MM.1S (cell line): ENCODE measurements around the gene HPSE2.
A peak's percentile ranks its signal among the peaks of the same experiment; 100 is the strongest.

Experiments used
- DNase-seq: peaks from one replicate; pipeline ENCODE4 v3.0.0-alpha.2; 2015
- H2AFZ ChIP-seq: fragments of 300-600 bp; sonication (generic); 2 replicates; pipeline ENCODE4 v1.6.0; 2016; ENCODE audit warnings: antibody characterized with exemption, low read length
- H3F3A ChIP-seq: fragments of 300-600 bp; sonication (generic); 2 replicates; pipeline ENCODE4 v1.6.1; 2016; ENCODE audit warnings: mild to moderate bottlenecking, antibody characterized with exemption, low read length, moderate library complexity, mixed read lengths; ENCODE audit not compliant: insufficient read depth
- H3K27ac ChIP-seq: fragments of 300-600 bp; sonication (generic); 2 replicates; pipeline ENCODE4 v1.5.1; 2016; ENCODE audit warnings: mild to moderate bottlenecking, low read length
- H3K27me3 ChIP-seq: fragments of 300-600 bp; sonication (generic); replicated peaks from 2 replicates; pipeline ENCODE4 v1.6.0; 2016; ENCODE audit warnings: low read length; ENCODE audit not compliant: insufficient read depth
- H3K36me3 ChIP-seq: fragments of 300-600 bp; sonication (generic); replicated peaks from 2 replicates; pipeline ENCODE4 v1.6.1; 2016; ENCODE audit warnings: mild to moderate bottlenecking, low read length, mixed read lengths; ENCODE audit not compliant: insufficient read depth
- H3K4me1 ChIP-seq: fragments of 300-600 bp; sonication (generic); 2 replicates; pipeline ENCODE4 v1.6.1; 2016; ENCODE audit warnings: low read length, mixed read lengths
- H3K4me2 ChIP-seq: fragments of 300-600 bp; sonication (generic); 2 replicates; pipeline ENCODE4 v1.6.0; 2016; ENCODE audit warnings: low read depth, low read length
- H3K4me3 ChIP-seq: fragments of 300-600 bp; sonication (generic); 2 replicates; pipeline ENCODE4 v1.5.1; 2016; ENCODE audit warnings: low read length, mixed read lengths
- H3K79me2 ChIP-seq: fragments of 300-600 bp; sonication (generic); 2 replicates; pipeline ENCODE4 v1.6.1; 2016; ENCODE audit warnings: mixed run types, low read length, mixed read lengths
- H3K9ac ChIP-seq: fragments of 300-600 bp; sonication (generic); 2 replicates; pipeline ENCODE4 v1.6.1; 2016; ENCODE audit warnings: low read length, mixed read lengths
- H3K9me2 ChIP-seq: fragments of 300-600 bp; sonication (generic); replicated peaks from 2 replicates; pipeline ENCODE4 v1.6.1; 2016; ENCODE audit warnings: mild to moderate bottlenecking, low read length, mixed read lengths; ENCODE audit not compliant: insufficient read depth
- H3K9me3 ChIP-seq: fragments of 300-600 bp; sonication (generic); replicated peaks from 2 replicates; pipeline ENCODE4 v1.6.1; 2016; ENCODE audit warnings: mild to moderate bottlenecking, low read length, mixed read lengths; ENCODE audit not compliant: insufficient read depth
- H4K20me1 ChIP-seq: fragments of 300-600 bp; sonication (generic); 2 replicates; pipeline ENCODE4 v1.6.1; 2016; ENCODE audit warnings: mild to moderate bottlenecking, low read length, moderate library complexity, mixed read lengths; ENCODE audit not compliant: insufficient read depth
- EZH2 ChIP-seq: fragments of 300-600 bp; sonication (generic); optimal IDR thresholded peaks from 2 replicates; pipeline ENCODE3; 2017; ENCODE audit warnings: low read depth, mild to moderate bottlenecking, antibody characterized with exemption, low read length, mixed read lengths
- EZH2phosphoT487 ChIP-seq: fragments of 300-600 bp; sonication (generic); IDR thresholded peaks from 2 replicates; pipeline ENCODE4 v1.6.1; 2018; ENCODE audit warnings: antibody characterized with exemption, low read length
- TF ChIP-seq, protein P1 (sequence below): fragments of 300-600 bp; sonication (generic); IDR thresholded peaks from 2 replicates; pipeline ENCODE4 v1.5.1; 2016; ENCODE audit warnings: antibody characterized with exemption, low read length, mixed read lengths

The HPSE2 gene

DNA sequence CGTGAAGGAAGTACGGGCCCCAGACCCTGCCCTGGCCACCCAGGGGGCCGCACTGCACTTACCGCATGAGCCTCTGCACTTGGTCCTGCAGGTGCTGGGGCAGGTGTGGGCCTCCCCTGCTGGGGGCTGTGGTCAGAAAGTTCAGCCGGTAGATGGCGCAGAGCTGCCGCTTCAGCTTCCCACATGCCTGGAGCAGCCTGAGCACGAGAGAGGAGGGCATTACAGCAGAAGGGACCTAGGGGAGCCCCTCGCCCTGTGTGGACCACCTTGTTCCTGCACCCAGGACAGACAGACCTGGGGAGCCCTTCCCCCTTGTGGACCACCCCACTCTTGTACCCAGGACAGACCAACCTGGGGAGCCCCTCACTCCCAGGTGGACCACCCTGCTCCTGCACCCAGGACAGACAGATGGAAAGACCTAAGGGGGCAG, 811.9 kb downstream of the HPSE2 start:
- Histone ChIP-seq H3K9me2 (no peaks in the 10 kb centered on the region), H3K4me3 (no peak overlapping the region), H3K4me1 (no peaks in the 10 kb centered on the region), H3K36me3 (no peaks in the 10 kb centered on the region), H3K9me3 (no peaks in the 10 kb centered on the region), H2AFZ (no peak overlapping the region), H3K4me2 (no peak overlapping the region), H3K27ac (no peak overlapping the region), H3K9ac (no peak overlapping the region), H4K20me1 (no peaks in the 10 kb centered on the region), H3K27me3 (no peaks in the 10 kb centered on the region), H3F3A (no peaks in the 10 kb centered on the region), H3K79me2 (no peaks in the 10 kb centered on the region)
- DNase-seq: peak; percentile 18
- TF ChIP-seq, protein P1, sequence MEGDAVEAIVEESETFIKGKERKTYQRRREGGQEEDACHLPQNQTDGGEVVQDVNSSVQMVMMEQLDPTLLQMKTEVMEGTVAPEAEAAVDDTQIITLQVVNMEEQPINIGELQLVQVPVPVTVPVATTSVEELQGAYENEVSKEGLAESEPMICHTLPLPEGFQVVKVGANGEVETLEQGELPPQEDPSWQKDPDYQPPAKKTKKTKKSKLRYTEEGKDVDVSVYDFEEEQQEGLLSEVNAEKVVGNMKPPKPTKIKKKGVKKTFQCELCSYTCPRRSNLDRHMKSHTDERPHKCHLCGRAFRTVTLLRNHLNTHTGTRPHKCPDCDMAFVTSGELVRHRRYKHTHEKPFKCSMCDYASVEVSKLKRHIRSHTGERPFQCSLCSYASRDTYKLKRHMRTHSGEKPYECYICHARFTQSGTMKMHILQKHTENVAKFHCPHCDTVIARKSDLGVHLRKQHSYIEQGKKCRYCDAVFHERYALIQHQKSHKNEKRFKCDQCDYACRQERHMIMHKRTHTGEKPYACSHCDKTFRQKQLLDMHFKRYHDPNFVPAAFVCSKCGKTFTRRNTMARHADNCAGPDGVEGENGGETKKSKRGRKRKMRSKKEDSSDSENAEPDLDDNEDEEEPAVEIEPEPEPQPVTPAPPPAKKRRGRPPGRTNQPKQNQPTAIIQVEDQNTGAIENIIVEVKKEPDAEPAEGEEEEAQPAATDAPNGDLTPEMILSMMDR: peak; percentile 36
- TF ChIP-seq EZH2phosphoT487: no peak

GRCh38 chr10:98422182-98422581, 813.5 kb downstream of the HPSE2 start:
- H3F3A ChIP-seq: no peaks in the 10 kb centered on the region
- H4K20me1 ChIP-seq: no peaks in the 10 kb centered on the region
- no peaks in the 10 kb centered on the region for H3K79me2 ChIP-seq
- no peaks in the 10 kb centered on the region for H3K27me3 ChIP-seq
- DNase-seq: no peak
- TF ChIP-seq EZH2 (no peak), EZH2phosphoT487 (no peak)
- TF ChIP-seq, protein P1: no peak
- H3K4me2 ChIP-seq: no peak overlapping the region
- no peak overlapping the region for H3K4me3 ChIP-seq
- no peaks in the 10 kb centered on the region for H3K9me3 ChIP-seq
- no peaks in the 10 kb centered on the region for H3K36me3 ChIP-seq
- H3K9ac ChIP-seq: no peak overlapping the region
- no peak overlapping the region for H2AFZ ChIP-seq
- no peaks in the 10 kb centered on the region for H3K4me1 ChIP-seq
- no peak overlapping the region for H3K27ac ChIP-seq
- H3K9me2 ChIP-seq: no peaks in the 10 kb centered on the region

GRCh38 chr10:98420786-98421185, 814.9 kb downstream of the HPSE2 start:
- H3K9ac ChIP-seq: no peak overlapping the region
- H3K9me2 ChIP-seq: no peaks in the 10 kb centered on the region
- no peak overlapping the region for H3K27ac ChIP-seq
- TF ChIP-seq, protein P1: no peak
- TF ChIP-seq EZH2: no peak
- TF ChIP-seq EZH2phosphoT487: no peak
- no peaks in the 10 kb centered on the region for H4K20me1 ChIP-seq
- H3K4me3 ChIP-seq: no peak overlapping the region
- H3K4me2 ChIP-seq: no peak overlapping the region
- no peak for DNase-seq
- no peaks in the 10 kb centered on the region for H3F3A ChIP-seq
- no peak overlapping the region for H2AFZ ChIP-seq
- no peaks in the 10 kb centered on the region for H3K79me2 ChIP-seq
- 0 out of 2 replicates have a peak, but pooled peaks cover under 1% of the 10 kb centered on the region for H3K4me1 ChIP-seq
- no peaks in the 10 kb centered on the region for H3K36me3 ChIP-seq
- H3K27me3 ChIP-seq: no peaks in the 10 kb centered on the region
- no peaks in the 10 kb centered on the region for H3K9me3 ChIP-seq
